GM04503 (cell line): Measurements from ENCODE around the gene ADARB2.

Source experiments
- DNase-seq: peaks from one replicate; pipeline ENCODE4 v3.0.0-alpha.2; 2012; ENCODE audit warnings: low read depth

ADARB2 gene

GRCh38 chr10:1615186-1615954 lies 122.0 kb downstream of the ADARB2 start:
- DNase-seq, result no peak

- no peak for DNase-seq
Observed at GRCh38 chr10:1613511-1613910, 123.8 kb downstream of the ADARB2 start.

GRCh38 chr10:1612908-1613307 lies 124.4 kb downstream of the ADARB2 start:
- no peak for DNase-seq

- DNase-seq, result no peak
Observed at GRCh38 chr10:1611936-1612550, 125.3 kb downstream of the ADARB2 start.

- DNase-seq, result no peak
Observed at GRCh38 chr10:1610986-1611770, 126.1 kb downstream of the ADARB2 start.

- DNase-seq, result no peak
Observed at GRCh38 chr10:1609648-1609970, 127.7 kb downstream of the ADARB2 start.

- no peak for DNase-seq
Observed at GRCh38 chr10:1608851-1609647, 128.3 kb downstream of the ADARB2 start.

- no peak for DNase-seq
Observed at GRCh38 chr10:1608408-1608807, 128.9 kb downstream of the ADARB2 start.

- no peak for DNase-seq
Observed at GRCh38 chr10:1607466-1607865, 129.9 kb downstream of the ADARB2 start.

- no peak for DNase-seq
Observed at GRCh38 chr10:1605999-1606940, 131.1 kb downstream of the ADARB2 start.

- no peak for DNase-seq
Observed at GRCh38 chr10:1605121-1605520, 132.2 kb downstream of the ADARB2 start.

- DNase-seq, result no peak
Observed at GRCh38 chr10:1604246-1604645, 133.1 kb downstream of the ADARB2 start.

- DNase-seq, result no peak
Observed at GRCh38 chr10:1603181-1603580, 134.1 kb downstream of the ADARB2 start.

- DNase-seq, result no peak
Observed at GRCh38 chr10:1602037-1602484, 135.3 kb downstream of the ADARB2 start.

GRCh38 chr10:1601406-1601805 lies 135.9 kb downstream of the ADARB2 start:
- no peak for DNase-seq

GRCh38 chr10:1600861-1601260 lies 136.5 kb downstream of the ADARB2 start:
- DNase-seq, result no peak

- no peak for DNase-seq
Observed at GRCh38 chr10:1598393-1599153, 138.8 kb downstream of the ADARB2 start.

GRCh38 chr10:1597370-1598146 lies 139.8 kb downstream of the ADARB2 start:
- no peak for DNase-seq

- no peak for DNase-seq
Observed at GRCh38 chr10:1596482-1597099, 140.7 kb downstream of the ADARB2 start.
